ENCODE results near the gene CRYBG1.

DNA sequence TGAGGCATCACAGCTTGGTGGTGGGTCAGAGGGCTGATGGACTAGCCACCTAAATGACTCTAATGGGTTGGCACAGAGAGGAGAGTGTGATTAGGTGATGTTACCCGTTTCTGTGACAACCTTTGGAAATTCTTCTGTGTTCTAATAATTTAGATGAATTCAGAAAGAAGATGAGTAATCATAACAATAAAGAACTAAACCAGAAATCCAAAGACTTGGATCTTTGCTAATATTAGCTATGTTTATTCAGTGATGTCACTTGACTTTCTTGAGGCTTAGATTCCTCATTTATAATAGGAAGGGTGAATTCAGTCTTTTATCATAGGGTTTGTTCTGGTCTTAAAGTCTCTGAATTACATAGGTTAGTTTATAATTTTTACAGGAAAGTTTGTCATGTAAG is 19.9 kb downstream of the CRYBG1 start:
- no peak for TF ChIP-seq CTCF (IDR thresholded peaks at IDR 0.05; ENCODE audit: insufficient read depth, low read length)
- no peak for TF ChIP-seq REST (IDR thresholded peaks at IDR 0.05; ENCODE audit: insufficient replicate concordance, low read depth)
- no peak for TF ChIP-seq GABPA (IDR thresholded peaks at IDR 0.05; ENCODE audit: low read depth)
